ENCODE data around the gene KCNJ9. TPM values are rescaled to one million over a fixed set of nuclear protein-coding genes. Genes with fewer than 3 reads are reported as not detected.

The KCNJ9 gene
- total RNA-seq, 1 donor from 2014 or later = not detected

DNA sequence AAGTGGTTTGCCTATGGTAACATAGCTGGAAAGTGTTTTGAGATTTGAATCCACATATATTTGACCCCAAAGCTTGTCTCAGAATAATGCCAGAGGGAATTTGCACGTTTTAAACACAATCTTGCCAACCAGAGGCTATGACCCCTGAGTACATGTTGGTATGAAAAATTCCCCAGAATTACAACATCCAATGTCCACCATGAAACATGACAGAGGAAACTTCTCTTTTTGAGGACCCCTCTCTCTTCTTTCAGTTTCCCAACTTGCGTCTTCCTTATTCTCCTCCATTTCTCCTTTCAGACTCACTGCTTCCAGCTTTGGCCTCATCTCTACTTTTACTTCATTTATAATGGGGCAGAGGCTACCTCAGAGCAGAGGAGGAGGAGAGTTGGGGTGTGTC is 5.5 kb upstream of the KCNJ9 start:
- no peak for DNase-seq (ENCODE audit: low spot score in 2 of 2, unreplicated experiment in 2 of 2)
- H3K27ac Mint-ChIP-seq = no peak overlapping the region
- TF ChIP-seq CTCF (IDR thresholded peaks at IDR 0.05; ENCODE audit: unreplicated experiment) = no peak
- H3K27me3 Mint-ChIP-seq (ENCODE audit: low read depth) = peaks cover 71% of the 10 kb centered on the region
- no peaks in the 10 kb centered on the region for H3K9me3 Mint-ChIP-seq
- no peak overlapping the region for H3K4me3 Mint-ChIP-seq
- no peaks in the 10 kb centered on the region for H3K4me1 Mint-ChIP-seq
- H3K36me3 Mint-ChIP-seq = no peaks in the 10 kb centered on the region

DNA sequence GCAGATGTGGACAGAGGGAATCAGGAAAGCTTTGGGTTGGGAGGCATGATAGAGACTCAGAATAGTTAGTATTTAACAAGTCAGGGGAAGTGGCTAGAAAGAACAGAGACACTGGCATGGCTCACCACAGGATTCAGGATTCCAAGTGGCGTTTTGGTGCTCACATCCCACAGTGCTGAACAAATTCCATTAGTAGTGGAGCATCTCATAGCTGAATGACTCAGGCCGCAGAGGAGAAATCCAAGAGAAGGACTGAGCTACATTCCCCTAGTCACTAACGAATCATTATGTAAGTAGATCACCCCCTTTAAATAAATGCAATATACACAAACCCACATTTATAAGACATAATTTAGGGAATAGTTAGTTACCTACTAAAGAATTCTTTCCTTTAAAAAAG is 5.0 kb upstream of the KCNJ9 start:
- Mint-ChIP-seq H3K27me3 (ENCODE audit: low read depth) (peaks cover 74% of the 10 kb centered on the region), H3K36me3 (no peaks in the 10 kb centered on the region), H3K9me3 (no peaks in the 10 kb centered on the region), H3K4me3 (no peak overlapping the region), H3K4me1 (no peaks in the 10 kb centered on the region), H3K27ac (no peak overlapping the region)
- DNase-seq (ENCODE audit: low spot score in 2 of 2, unreplicated experiment in 2 of 2) = no peak
- TF ChIP-seq CTCF (IDR thresholded peaks at IDR 0.05; ENCODE audit: unreplicated experiment) = no peak

- H3K4me3 Mint-ChIP-seq = no peak overlapping the region
- no peak for TF ChIP-seq CTCF (IDR thresholded peaks at IDR 0.05; ENCODE audit: unreplicated experiment)
- H3K36me3 Mint-ChIP-seq = no peaks in the 10 kb centered on the region
- H3K27ac Mint-ChIP-seq = no peak overlapping the region
- H3K27me3 Mint-ChIP-seq (ENCODE audit: low read depth) = peaks cover 76% of the 10 kb centered on the region
- H3K9me3 Mint-ChIP-seq = no peaks in the 10 kb centered on the region
- no peak for DNase-seq (ENCODE audit: low spot score in 2 of 2, unreplicated experiment in 2 of 2)
- H3K4me1 Mint-ChIP-seq = no peaks in the 10 kb centered on the region
These were observed 3.9 kb upstream of the KCNJ9 start for GRCh38 chr1:160077486-160077885.

- Mint-ChIP-seq H3K9me3 (no peaks in the 10 kb centered on the region), H3K36me3 (no peaks in the 10 kb centered on the region), H3K27me3 (ENCODE audit: low read depth) (peaks cover 79% of the 10 kb centered on the region), H3K27ac (no peak overlapping the region), H3K4me1 (no peaks in the 10 kb centered on the region), H3K4me3 (no peak overlapping the region)
- DNase-seq (ENCODE audit: low spot score in 2 of 2, unreplicated experiment in 2 of 2) = no peak
- peak; percentile 51 for TF ChIP-seq CTCF (IDR thresholded peaks at IDR 0.05; ENCODE audit: unreplicated experiment)
These were observed 2.7 kb upstream of the KCNJ9 start for GRCh38 chr1:160078512-160079195.

DNA sequence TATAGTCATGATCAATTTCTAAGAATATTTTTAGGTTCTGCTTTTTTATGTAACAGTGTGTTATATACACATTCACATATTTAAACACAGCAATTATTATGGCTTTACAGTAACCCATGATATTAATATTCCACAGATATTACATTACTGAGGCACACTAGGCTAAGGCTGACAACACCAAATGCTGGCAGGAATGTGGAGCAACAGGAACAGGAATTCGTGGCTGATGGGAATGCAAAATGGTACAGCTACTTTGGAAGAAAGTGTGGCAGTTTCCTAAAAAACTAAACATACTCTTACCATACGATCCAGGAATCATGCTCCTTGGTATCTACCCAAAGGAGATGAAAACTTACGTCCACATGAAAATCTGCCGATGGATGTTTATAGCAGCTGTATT is 1.9 kb upstream of the KCNJ9 start:
- Mint-ChIP-seq H3K4me3 (no peak overlapping the region), H3K27ac (no peak overlapping the region), H3K9me3 (no peaks in the 10 kb centered on the region), H3K36me3 (no peaks in the 10 kb centered on the region), H3K4me1 (no peaks in the 10 kb centered on the region), H3K27me3 (ENCODE audit: low read depth) (peaks cover 82% of the 10 kb centered on the region)
- TF ChIP-seq CTCF (IDR thresholded peaks at IDR 0.05; ENCODE audit: unreplicated experiment) = no peak
- DNase-seq (ENCODE audit: low spot score in 2 of 2, unreplicated experiment in 2 of 2) = no peak
